Measurements from ENCODE around the gene CAMK2B. TPM values are rescaled to one million over a fixed set of nuclear protein-coding genes. Genes with fewer than 3 reads are reported as not detected.
A peak's percentile ranks its signal among the peaks of the same experiment; 100 is the strongest.

CAMK2B gene
- total RNA-seq, 4 donors from 2014 or later = 35.3 to 64.8 (median 46.0) TPM

DNA sequence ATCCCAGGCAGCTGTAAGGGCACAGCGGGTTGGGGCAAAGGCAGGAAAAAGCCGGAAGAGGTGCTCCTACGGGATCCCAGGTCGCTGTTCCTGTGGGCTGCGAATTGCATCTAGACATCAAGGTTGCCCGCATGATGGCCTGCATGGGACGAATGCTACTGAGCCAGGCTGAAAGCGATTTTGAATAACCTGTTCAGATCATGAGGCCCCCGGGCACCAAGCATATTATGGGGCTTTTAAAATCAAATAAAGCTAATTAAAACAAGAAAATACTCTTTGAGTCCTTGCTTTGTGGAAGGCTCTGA is 37.1 kb downstream of the CAMK2B start:
- Histone ChIP-seq H3K4me3 (no peak overlapping the region), H3K27me3 (no peaks in the 10 kb centered on the region), H3K27ac (no peak overlapping the region), H3K9me3 (no peaks in the 10 kb centered on the region), H3K36me3 (no peaks in the 10 kb centered on the region), H3K4me1 (peaks cover 28 to 35% of the 10 kb centered on the region in 2 donors)
- intact Hi-C loops (cut with DNase I; ENCODE audit: low total_unique reads) (no loop called here), in situ Hi-C loops (cut with MboI; ENCODE audit: low sequenced_read_pairs in 4 of 4) (no loop called here)
- peak in 1 of 2 donors; percentile 5 for DNase-seq
- no peak for ATAC-seq
- TF ChIP-seq POLR2A (IDR thresholded peaks at IDR 0.05) = no peak
- TF ChIP-seq, protein P1, sequence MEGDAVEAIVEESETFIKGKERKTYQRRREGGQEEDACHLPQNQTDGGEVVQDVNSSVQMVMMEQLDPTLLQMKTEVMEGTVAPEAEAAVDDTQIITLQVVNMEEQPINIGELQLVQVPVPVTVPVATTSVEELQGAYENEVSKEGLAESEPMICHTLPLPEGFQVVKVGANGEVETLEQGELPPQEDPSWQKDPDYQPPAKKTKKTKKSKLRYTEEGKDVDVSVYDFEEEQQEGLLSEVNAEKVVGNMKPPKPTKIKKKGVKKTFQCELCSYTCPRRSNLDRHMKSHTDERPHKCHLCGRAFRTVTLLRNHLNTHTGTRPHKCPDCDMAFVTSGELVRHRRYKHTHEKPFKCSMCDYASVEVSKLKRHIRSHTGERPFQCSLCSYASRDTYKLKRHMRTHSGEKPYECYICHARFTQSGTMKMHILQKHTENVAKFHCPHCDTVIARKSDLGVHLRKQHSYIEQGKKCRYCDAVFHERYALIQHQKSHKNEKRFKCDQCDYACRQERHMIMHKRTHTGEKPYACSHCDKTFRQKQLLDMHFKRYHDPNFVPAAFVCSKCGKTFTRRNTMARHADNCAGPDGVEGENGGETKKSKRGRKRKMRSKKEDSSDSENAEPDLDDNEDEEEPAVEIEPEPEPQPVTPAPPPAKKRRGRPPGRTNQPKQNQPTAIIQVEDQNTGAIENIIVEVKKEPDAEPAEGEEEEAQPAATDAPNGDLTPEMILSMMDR (IDR thresholded peaks at IDR 0.05 in 4 of 5, conservative IDR thresholded peaks at IDR 0.05 in 1 of 5) = no peak

DNA sequence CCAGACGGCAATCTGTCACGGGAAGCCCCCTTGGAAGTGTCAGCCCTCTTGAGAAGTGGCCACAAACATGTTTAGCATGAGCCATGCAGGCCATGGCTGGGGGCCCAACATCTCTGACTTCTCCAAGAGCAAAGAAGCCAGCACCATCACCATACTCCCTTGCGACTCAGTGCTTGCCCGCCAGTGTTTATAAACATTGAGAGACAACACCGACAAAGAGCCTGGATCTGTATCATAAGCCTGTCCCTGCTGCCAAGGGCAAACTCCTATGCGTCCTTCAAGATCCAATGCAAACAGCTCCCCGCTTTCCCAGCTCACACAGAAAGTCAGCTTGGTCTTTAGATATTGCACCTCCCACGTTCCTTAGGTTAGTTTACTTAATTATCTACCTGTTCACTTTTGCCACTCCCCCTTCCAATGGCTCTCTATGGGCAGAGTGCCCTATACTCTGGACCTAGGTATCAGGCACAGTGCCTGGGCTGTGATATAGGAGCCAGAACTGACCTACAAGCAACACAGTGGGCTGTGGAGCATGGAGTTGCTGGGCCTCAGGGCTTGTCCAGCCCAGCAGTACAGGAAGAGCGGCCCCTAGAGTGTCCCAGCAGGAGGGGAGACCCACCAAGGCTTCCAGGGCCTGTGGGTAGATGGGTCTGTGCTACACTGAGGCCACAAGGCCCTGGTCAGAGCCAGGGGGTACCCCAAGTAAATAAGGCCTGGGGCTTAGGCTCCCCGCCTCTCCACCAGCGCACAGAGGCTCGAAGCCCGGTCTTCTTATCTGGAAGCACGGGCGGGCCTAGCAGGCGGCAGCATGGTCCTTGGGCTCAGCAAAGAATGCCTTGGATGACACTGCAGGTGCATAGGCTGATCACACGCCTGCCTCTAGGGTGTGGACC is 37.7 kb downstream of the CAMK2B start:
- peak overlapping the region in 1 of 4 donors; percentile 81 for H3K27ac ChIP-seq
- intact Hi-C loops (cut with DNase I; ENCODE audit: low total_unique reads) = loop anchor here (2.0 kb wide), 1 partner anchor 47 kb away; no protein-coding TSS in a partner anchor
- no peak for TF ChIP-seq POLR2A (IDR thresholded peaks at IDR 0.05)
- TF ChIP-seq, protein P1 (IDR thresholded peaks at IDR 0.05 in 4 of 5, conservative IDR thresholded peaks at IDR 0.05 in 1 of 5) = no peak

DNA sequence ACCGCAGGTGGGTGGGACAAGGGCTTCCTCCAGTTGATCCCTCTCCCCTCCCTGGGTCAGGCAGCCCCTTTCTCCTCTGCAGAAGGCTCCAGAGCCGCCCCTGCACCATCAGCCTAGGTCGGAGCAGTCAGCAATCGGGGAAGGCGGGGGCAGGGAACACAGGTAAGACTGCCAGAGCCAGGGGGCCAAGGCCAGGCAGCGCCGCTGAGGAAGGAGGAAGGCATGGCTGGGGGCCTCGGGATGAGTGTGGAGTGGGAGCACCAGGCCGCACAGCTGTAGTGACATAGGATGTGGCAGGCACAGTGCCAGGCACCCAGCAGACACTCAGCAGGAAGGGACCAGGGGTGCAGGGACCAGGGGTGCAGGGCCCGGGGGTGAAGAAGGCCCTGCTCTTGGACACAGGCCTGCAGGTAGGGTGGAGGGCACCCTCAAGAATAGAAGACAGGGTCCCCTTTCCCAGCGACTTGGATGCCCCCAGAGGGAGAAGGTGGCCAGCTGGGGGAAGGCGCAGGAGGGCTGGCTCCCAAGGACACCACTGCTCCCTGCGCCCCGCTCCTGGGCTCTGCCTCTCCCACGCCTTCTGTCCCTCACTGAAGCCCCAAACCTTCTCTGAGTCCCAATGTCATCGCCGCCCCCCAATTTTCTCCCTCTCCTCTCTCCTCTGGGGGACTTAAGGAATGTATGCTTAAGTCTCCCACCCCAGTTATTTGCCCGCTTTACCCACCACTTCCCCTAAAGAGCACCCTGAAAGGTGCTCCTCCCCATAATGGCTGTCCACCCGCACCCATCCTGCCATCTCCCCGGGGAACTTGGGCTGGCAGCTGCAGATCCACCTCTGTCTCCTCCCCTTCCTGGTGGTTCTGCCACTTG is 38.5 kb downstream of the CAMK2B start:
- H3K4me1 ChIP-seq = peaks cover 37 to 43% of the 10 kb centered on the region in 2 donors
- no peaks in the 10 kb centered on the region for H3K36me3 ChIP-seq
- no peaks in the 10 kb centered on the region for H3K27me3 ChIP-seq
- ATAC-seq (no peak), DNase-seq (peak; percentile 1 to 23)
- H3K9me3 ChIP-seq = no peaks in the 10 kb centered on the region
- H3K4me3 ChIP-seq = no peak overlapping the region
- H3K27ac ChIP-seq = peak overlapping the region; percentile 81 to 93 (median 91)
- in situ Hi-C loops (cut with MboI; ENCODE audit: low sequenced_read_pairs in 4 of 4) (no loop called here), intact Hi-C loops (cut with DNase I; ENCODE audit: low total_unique reads) (loop anchor here (2.0 kb wide), 1 partner anchor 46 kb away; no protein-coding TSS in a partner anchor)
- no peak for TF ChIP-seq POLR2A (IDR thresholded peaks at IDR 0.05)
- TF ChIP-seq, protein P1 (IDR thresholded peaks at IDR 0.05 in 4 of 5, conservative IDR thresholded peaks at IDR 0.05 in 1 of 5) = no peak

More for the DNA sequence above, 37.7 kb downstream of the CAMK2B start:
- in situ Hi-C loops (cut with MboI; ENCODE audit: low sequenced_read_pairs in 4 of 4) = no loop called here
- ATAC-seq = no peak
- no peaks in the 10 kb centered on the region for H3K27me3 ChIP-seq
- no peaks in the 10 kb centered on the region for H3K36me3 ChIP-seq
- H3K4me3 ChIP-seq = no peak overlapping the region
- peak; percentile 2 to 8 for DNase-seq
- peaks cover 29 to 35% of the 10 kb centered on the region in 2 donors for H3K4me1 ChIP-seq
- no peaks in the 10 kb centered on the region for H3K9me3 ChIP-seq

DNA sequence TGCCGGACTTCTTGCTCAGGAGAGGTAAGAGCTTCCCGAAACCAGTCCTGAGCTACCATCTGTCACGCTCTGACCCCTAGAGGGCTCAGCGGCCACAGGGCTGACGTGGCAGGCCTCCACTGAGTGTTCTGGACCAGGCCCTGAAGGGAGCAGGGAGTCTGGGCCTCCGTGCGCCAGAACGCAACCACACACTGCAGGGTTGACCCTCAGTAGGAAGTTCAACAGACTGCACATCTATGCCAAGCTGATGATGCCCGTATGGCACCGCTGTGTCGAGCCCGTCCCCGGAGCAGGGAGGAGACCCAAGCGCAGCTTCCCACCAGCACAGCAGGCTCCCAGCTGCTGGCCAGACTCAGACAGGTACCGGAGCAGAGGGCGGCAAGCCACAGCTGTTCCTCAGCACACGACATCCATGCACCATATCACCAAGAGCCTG is 39.2 kb downstream of the CAMK2B start:
- intact Hi-C loops (cut with DNase I; ENCODE audit: low total_unique reads) (loop anchor here (2.0 kb wide), 1 partner anchor 45 kb away; no protein-coding TSS in a partner anchor), in situ Hi-C loops (cut with MboI; ENCODE audit: low sequenced_read_pairs in 4 of 4) (no loop called here)
- no peaks in the 10 kb centered on the region for H3K9me3 ChIP-seq
- peak overlapping the region; percentile 81 to 93 (median 91) for H3K27ac ChIP-seq
- no peak for TF ChIP-seq POLR2A (IDR thresholded peaks at IDR 0.05)
- TF ChIP-seq, protein P1 (IDR thresholded peaks at IDR 0.05 in 4 of 5, conservative IDR thresholded peaks at IDR 0.05 in 1 of 5) = peak in 3 of 5 experiments; percentile 12 to 46 (median 38)
- DNase-seq (peak; percentile 46 to 75), ATAC-seq (peak; percentile 38 to 44)
- no peak overlapping the region for H3K4me3 ChIP-seq
- H3K4me1 ChIP-seq = peaks cover 38 to 44% of the 10 kb centered on the region in 2 donors
- H3K36me3 ChIP-seq = no peaks in the 10 kb centered on the region
- no peaks in the 10 kb centered on the region for H3K27me3 ChIP-seq

Measured in gastrocnemius medialis (tissue), 4 donors.